Panc1 (cell line): ENCODE results near the gene PHYH.

Experiments
- POLR2AphosphoS5 ChIP-seq: IDR thresholded peaks from 2 replicates; pipeline ENCODE4 v1.6.1; 2012; ENCODE audit warnings: mild to moderate bottlenecking, low read depth, low read length, moderate library complexity
- REST ChIP-seq, 2 experiments: IDR thresholded peaks; 2 replicates each; pipeline ENCODE4 v1.6.1; 2011 to 2012; ENCODE audit warnings: low read depth in 2 of 2, control low read depth in 1 of 2, low read length in 1 of 2, mild to moderate bottlenecking in 1 of 2, moderate library complexity in 1 of 2; ENCODE audit not compliant: insufficient read depth in 1 of 2
- TF ChIP-seq, protein P1 (sequence below): fragments of 450-650 bp; IDR thresholded peaks from 2 replicates; pipeline ENCODE4 v1.5.1; 2017; ENCODE audit warnings: mild to moderate bottlenecking

- TF ChIP-seq, protein P1, sequence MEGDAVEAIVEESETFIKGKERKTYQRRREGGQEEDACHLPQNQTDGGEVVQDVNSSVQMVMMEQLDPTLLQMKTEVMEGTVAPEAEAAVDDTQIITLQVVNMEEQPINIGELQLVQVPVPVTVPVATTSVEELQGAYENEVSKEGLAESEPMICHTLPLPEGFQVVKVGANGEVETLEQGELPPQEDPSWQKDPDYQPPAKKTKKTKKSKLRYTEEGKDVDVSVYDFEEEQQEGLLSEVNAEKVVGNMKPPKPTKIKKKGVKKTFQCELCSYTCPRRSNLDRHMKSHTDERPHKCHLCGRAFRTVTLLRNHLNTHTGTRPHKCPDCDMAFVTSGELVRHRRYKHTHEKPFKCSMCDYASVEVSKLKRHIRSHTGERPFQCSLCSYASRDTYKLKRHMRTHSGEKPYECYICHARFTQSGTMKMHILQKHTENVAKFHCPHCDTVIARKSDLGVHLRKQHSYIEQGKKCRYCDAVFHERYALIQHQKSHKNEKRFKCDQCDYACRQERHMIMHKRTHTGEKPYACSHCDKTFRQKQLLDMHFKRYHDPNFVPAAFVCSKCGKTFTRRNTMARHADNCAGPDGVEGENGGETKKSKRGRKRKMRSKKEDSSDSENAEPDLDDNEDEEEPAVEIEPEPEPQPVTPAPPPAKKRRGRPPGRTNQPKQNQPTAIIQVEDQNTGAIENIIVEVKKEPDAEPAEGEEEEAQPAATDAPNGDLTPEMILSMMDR = no peak
- TF ChIP-seq POLR2AphosphoS5 = no peak
- TF ChIP-seq REST (IDR thresholded peaks at IDR 0.05; ENCODE audit: insufficient read depth in 1 of 2, low read depth in 2 of 2, low read length in 1 of 2) = no peak
Observed at GRCh38 chr10:13268841-13269240, 31.0 kb downstream of the PHYH start.
